HG03060 (cell line): ENCODE data around the gene NEIL1.
"Not testable (repeated sequence)": the region's sequence is repeated elsewhere in the genome, so short reads cannot be mapped to it uniquely, and the experiment has no call there.

ENCODE experiments used
- ATAC-seq: cut with Tn5 transposase; IDR thresholded peaks from one replicate; pipeline ENCODE4 v1.9.1; 2021; ENCODE audit warnings: low read depth, moderate number of reproducible peaks; ENCODE audit not compliant: unreplicated experiment

NEIL1 gene, protein sequence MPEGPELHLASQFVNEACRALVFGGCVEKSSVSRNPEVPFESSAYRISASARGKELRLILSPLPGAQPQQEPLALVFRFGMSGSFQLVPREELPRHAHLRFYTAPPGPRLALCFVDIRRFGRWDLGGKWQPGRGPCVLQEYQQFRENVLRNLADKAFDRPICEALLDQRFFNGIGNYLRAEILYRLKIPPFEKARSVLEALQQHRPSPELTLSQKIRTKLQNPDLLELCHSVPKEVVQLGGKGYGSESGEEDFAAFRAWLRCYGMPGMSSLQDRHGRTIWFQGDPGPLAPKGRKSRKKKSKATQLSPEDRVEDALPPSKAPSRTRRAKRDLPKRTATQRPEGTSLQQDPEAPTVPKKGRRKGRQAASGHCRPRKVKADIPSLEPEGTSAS

DNA sequence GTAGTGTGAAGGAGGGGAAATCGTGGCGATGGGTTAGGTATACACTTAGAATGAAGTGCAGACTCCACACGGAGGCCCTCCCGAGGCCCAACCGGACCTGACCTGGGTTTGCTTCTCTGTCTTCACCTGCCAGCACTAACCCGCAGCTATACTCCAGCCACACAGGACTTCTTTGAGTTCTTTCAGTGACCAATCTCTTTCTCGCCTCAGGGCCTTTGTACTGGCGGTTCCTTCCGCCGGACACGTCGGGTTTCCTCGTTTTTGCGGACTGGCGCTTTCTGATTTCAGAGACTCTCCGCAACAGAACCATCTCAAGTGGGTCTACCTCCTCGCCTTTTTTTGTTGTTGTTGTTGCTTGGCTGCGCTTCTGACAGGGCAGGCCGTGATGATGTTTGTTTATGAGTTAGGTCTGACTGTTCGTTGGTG lies at the start of gene NEIL1:
NEIL1 (plus strand) TSS at position 244 of the 426 bp plus-strand sequence. CDS start 1,867 bp downstream, outside the sequence.
- no peak for ATAC-seq

GRCh38 chr15:75298541-75299310 lies 48.1 kb upstream of the NEIL1 start:
- ATAC-seq = not testable (repeated sequence)

DNA sequence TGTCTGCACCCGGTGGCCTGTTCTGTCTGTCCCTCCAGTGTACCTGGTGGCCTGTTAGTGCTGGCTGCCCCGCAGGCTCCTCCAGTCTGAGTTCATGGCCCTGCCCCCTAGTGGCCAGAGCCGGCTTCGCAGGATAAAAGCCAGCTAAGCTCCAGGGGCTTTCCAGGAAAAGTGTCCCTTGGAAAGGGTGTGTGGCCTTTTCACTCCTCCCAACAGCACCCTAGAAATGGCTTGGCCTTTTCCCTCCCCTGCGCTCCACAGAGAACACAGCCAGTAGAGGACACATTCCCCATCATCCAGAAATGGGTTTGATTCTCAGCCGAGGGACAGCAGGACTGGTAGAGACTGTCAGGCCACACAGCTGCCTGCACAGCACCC lies 47.5 kb upstream of the NEIL1 start:
- not testable (repeated sequence) for ATAC-seq

GRCh38 chr15:75300026-75300425 lies 46.8 kb upstream of the NEIL1 start:
- not testable (repeated sequence) for ATAC-seq

DNA sequence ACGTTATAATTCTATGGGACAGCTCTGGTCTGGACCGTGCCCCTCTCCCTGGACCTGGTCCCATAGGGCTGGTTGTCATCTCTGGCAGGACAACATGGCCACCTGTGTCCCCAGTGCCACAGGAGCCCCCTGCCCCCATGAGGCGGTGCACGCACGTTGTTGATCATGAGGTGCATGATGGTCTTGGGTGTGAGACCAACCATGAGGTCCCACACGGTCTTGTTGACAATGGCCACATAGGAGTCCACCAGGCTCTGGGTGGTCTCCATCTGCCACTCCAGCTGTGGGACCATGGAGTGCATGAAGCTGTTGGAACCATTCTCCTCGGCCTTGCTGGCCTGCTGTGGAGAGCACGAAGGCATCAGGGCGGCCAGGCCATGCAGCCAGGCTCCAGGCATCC lies 44.5 kb upstream of the NEIL1 start:
- no peak for ATAC-seq

DNA sequence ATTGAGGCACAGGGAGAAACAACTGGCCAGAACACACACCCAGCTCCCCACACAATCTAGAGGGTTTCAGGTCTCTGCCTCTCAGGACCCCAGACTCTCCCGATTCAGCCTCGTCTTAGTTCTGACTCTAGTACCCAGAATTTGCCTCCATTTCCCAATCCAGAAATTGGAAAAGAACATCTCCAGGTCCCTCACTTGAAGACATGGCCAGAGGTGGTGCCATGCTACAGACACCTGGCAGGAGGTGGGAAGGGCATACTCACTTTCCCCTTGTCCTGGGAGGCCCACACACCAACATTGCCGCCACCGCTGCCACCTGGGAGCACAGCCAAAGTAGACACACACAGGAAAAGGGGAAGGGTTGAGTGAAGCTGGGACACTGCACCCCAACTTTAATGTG lies 44.1 kb upstream of the NEIL1 start:
- ATAC-seq = not testable (repeated sequence)

DNA sequence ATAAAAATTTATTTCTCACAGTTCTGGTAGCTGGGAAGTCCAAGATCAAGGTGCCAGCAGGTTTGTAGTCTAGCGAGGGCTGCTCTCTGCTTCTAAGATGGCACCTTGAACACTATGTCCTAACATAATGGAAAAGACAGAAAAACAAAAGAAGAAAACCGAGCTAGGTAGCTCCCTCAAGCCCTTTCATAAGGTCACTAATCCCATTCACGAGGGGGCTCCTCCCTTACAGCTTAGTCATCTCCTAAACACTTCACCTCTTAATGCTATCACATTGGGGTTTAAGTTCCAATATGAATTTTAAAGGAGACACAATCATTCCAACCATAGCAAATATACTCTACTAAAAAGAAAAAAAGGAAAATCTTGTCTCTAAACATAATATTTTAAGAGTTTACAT lies 40.7 kb upstream of the NEIL1 start:
- no peak for ATAC-seq

DNA sequence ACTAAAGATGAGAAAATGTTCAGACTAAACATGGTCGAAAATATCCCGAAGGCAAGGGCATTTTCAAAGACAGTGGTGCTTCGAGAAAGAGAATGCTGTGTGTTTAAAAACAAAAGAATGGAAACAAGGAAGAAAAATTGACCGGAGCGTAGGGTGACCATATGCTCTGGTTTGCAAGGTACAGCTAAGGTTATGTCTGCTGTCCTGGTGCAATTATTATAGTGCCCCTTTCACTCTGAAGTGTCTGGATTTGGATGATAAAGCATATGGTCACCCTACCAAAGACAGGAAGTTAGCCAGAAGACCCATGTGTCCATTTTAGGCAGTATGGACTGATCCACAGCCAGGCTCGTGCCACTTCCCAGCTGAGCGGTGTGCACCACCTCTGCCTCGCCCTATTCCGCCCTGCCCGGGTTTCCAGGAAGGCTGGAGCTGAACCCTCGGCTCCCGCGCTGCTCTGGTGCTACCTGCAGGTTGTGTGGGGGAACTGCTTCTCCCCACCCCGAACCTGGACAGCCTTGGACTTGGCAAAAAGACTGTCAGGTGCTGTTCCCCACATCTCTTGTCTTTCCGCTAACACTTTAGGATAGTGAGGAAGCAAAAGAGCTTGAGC lies 39.0 kb upstream of the NEIL1 start:
- ATAC-seq = no peak

DNA sequence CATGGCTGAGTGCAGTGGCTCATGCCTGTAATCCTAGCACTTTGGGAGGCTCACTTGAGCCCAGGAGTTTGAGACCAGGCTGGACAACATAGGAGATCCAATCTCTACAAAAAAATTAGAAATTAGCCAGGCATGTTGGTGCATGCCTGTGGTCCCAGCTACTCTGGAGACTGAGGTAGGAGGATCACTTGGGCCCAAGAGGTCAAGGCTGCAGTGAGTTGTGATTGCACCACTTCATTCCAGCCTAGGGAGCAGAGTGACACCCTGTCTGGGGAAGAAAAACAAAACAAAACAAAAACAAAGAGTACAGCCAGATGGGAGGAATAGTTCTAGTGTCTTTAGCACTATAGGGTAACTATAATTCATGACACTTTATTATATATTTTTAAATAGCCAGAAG lies 37.1 kb upstream of the NEIL1 start:
- ATAC-seq = no peak

- not testable (repeated sequence) for ATAC-seq
Observed at GRCh38 chr15:75312548-75312947, 34.3 kb upstream of the NEIL1 start.

GRCh38 chr15:75313116-75313845 lies 33.6 kb upstream of the NEIL1 start:
- ATAC-seq = no peak

GRCh38 chr15:75314552-75315290 lies 32.1 kb upstream of the NEIL1 start:
- no peak for ATAC-seq

- ATAC-seq = not testable (repeated sequence)
Observed at GRCh38 chr15:75319231-75319897, 27.5 kb upstream of the NEIL1 start.

GRCh38 chr15:75321711-75322110 lies 25.1 kb upstream of the NEIL1 start:
- no peak for ATAC-seq

- ATAC-seq = no peak
Observed at GRCh38 chr15:75325922-75326321, 20.9 kb upstream of the NEIL1 start.

DNA sequence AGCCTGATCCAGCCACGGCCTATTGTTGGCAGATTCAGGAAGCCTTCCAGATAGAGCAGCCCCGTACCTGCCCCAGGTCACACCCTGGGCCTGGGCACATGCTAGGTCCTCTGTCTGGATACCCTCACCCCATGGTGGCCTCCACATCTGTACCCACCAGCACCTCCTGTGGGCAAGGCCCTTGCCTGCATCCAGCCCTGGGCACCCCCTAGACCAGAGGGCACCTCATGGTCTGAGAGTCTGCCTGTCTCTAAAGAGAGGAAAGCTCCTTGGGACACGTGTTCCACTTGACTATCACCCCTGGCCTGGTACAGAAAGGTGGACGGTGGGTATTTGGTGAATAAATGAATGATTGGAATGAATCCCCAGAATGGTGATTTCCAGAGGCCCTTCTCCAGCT lies 19.8 kb upstream of the NEIL1 start:
- ATAC-seq = no peak

DNA sequence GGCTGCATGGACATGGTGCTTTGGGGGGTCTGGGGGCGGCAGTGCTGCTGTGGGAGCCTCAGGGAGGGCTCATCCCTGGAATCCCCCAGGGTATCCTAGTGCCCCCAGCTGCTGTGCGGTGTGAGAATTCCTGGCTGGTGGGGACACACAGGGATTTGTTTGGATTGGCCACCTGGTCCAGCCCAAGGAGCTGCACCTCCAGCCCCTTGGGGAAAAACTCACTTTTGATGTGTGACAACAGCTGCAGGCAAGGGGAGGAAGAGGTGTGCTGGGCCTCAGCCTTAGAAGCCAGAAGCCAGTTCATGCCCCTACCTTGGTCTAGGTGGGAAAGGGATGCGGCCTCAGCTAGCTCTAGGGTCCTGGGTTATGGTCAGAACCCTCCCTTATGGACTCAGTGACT lies 19.3 kb upstream of the NEIL1 start:
- no peak for ATAC-seq

DNA sequence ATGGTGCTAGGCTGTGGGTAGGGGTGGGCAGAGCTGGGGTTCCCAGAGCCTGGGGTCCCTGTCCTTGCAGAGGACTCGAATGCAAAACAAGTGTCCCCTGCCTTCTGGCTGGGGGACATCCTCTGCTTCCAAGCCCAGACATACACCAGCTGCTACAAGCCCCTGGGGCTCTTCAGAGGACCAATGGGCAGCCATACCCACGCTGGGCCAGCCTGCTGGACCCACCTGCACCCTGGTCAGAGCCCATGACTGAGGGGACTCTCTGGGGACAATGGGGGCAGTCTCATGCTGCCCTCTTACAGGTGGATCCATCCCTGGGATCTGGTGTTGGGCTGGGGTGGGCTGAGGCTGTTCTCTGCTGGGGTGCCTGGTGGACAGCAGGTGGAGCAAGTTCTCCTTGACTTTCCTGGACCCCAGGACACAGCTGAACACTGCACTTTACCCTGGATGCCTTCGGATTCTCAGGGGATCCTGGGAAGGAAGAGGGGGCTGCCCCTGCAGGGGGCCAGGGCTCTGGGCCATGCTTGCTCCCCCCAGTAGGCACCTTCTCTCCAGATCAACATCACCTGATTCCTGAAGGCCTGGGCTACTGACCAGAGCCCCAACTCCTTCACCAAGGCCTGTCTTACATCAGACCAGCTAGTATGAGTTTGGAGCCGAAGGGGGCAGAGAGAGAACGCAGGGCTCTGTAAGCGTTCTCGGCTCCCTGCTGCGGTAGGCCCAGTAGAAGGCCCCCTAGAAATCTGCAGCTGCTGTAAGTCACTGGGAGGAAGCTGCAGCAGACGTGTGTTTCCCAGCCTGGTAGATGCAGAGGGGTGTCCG lies 18.1 kb upstream of the NEIL1 start:
- ATAC-seq = no peak

DNA sequence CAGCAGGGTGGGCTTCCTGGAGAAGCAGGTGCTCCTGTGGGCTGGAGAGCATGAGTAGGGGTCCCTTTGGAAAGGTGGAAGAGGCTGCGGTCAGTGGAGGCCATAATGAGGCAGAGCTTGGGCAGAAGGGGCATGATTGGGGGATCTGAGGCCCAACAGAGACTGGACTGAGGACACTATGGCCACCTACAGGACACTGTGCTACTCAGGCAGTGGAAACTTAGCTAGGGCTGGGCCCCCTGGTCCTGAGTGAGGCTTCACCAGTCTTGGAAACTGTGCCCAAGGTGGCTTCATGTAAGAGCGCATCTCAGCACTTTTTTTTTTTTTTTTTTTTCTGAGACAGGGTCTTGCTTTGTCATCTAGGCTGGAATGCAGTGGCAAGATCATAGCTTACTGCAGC lies 17.3 kb upstream of the NEIL1 start:
- no peak for ATAC-seq
